Hepatocyte (in vitro differentiated cells): ENCODE measurements around the gene TBL2.

Source experiments
- CTCF ChIP-seq: fragments of 200-600 bp; sonication (generic); IDR thresholded peaks from 2 replicates; pipeline ENCODE4 v1.5.1; 2016; ENCODE audit warnings: antibody characterized with exemption, mild to moderate bottlenecking; ENCODE audit not compliant: poor library complexity
- EZH2 ChIP-seq: fragments of 200-600 bp; sonication (generic); IDR thresholded peaks from 2 replicates; pipeline ENCODE4 v1.6.1; 2016; ENCODE audit warnings: antibody characterized with exemption, mild to moderate bottlenecking, borderline replicate concordance
- EZH2phosphoT487 ChIP-seq: fragments of 200-600 bp; sonication (generic); IDR thresholded peaks from one replicate; pipeline ENCODE4 v1.6.1; 2018; ENCODE audit warnings: antibody characterized with exemption, mild to moderate bottlenecking, low read depth, moderate library complexity; ENCODE audit not compliant: unreplicated experiment, severe bottlenecking

DNA sequence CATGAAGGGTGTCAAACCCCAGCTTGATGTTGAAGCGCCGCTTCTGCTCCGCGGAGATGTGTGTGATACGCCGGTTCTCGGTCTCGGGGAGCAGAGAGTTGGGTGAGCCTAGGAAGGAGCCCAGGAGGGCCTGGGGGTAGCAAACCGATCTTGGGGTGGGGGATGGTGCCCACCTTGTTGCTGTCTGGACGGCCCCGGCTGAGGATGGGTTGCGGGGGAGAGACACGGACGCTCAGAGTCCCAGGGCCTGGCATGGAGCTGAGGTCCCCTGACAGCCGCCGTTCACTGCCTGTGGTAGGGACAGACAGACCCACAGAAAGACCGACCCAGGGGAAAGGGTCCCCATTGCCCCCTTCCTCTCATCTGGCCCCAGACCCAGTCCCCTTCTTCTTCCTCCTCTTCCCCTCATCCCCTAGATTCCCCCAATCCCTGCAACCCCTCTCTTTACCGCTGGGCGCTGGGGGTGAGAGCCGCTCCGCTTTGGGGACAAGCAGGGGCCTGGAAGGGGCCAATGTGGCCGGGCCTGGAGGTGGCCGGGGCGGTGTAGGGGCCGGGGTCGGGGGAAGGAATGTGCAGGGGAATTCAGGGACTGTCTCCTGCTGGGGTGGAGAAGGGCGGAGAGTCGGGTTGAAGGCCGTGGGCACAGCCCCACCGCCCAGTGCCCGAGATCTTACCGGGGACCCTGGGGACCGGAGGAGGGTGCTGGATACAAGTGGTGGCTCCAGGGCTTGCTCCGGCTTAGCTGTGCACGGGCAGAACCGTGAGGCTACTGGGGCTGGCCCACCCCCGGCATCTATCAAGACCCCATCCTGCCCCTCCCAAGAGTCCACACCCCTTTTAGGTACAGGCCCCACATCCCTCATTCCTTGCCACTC lies 18.0 kb upstream of the TBL2 start:
- TF ChIP-seq CTCF (no peak), EZH2 (no peak), EZH2phosphoT487 (no peak)
